ENCODE measurements around the gene AUTS2.

AUTS2 gene

DNA sequence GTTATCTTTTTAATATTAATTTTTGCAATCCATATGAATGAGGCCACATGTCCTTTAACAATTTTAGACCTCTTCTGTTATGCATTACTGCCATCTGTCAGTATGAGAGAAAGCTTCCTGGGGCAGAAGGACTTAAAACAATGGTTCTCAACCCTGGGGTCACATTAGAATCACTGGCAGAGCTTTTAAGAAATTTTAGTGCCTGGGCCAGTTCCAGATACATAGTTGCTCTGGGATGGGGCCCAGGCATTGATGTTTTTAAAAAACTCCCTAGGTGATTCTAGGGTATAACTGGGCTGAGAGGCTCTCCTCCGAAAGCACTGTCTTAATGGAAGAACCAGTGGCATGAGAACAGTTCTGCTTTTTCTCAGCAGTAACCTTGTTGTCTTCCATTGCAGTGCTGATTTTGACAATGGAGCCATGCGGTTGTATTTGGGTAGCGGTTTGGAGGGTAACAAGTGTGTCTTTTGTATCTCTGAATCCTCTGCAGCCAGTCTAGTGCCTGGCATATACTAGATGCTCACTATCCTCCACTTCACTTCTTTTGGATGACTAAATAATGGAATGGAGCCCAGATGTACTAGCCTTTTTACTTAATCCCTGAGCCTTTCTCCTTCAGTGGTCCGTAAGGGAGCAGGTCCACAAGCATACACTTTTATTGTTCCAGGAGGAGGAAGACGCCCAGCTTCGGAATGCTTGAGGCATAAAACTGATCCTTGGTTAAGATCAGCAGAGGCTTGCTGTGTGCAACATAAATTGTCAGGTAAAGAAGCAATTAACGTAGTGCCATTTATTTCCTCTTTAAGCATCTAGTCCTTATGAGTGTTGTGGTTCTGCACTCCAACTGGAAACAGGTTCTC, 227.1 kb downstream of the AUTS2 start:
- DNase-seq, result peak in 1 of 2 experiments; percentile 37

DNA sequence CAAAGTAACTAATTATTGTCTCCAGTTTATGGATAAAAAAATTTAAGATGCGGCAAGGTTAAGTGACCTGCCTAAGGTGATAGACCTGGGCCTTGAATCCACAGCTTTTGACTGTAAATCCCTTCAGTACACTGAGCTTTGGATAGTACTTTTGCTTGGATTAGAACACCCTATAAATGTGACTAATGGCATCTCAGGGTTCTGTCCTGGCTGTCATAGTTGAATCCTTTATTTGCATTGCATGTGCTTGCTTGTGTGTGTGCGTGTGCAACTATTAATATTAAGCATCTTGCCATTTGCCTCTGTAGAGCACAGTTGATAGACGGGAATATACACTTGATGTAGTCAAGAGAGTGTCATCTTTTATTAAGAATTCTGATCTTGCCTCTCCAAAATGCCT, 228.0 kb downstream of the AUTS2 start:
- DNase-seq, result no peak

DNA sequence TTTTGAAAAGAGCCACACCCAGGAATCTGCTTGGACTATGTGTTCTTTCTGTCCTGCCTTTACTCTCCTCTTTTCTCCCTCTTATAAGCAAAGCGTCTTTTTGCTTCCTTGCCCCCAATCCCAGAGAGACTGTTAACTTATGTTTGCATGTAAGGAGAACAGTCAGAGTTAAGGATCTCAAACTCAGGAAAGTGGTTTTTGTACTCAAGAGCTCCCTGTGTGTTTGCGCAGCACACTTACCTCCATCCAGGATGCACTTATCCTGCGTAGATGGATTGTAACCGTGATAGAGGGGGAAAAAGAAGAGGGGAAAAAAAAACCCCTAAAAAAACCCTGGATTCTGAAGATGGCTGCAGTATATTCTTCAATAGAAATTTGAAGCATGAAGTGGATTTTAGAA, 228.9 kb downstream of the AUTS2 start:
- DNase-seq, result no peak

DNA sequence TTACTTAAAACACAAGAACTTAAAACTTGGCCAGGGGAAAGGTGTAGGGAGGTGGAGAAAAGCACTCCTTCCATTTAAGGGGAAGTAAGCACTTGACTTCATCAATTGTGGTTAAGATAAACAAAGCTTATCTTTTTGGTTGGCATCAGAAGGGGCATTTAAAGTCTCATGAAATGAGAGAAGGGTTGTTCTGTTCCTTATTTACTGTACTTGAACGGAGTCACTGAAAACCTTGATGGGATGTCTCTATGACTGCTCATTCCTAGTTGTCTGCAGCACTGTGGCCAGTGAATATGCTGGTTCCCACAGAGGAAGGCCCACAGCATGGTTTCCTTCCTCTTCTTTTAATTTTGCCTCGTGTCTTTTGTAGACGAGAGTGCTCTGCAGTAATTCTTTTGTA, 229.3 kb downstream of the AUTS2 start:
- no peak for DNase-seq

DNA sequence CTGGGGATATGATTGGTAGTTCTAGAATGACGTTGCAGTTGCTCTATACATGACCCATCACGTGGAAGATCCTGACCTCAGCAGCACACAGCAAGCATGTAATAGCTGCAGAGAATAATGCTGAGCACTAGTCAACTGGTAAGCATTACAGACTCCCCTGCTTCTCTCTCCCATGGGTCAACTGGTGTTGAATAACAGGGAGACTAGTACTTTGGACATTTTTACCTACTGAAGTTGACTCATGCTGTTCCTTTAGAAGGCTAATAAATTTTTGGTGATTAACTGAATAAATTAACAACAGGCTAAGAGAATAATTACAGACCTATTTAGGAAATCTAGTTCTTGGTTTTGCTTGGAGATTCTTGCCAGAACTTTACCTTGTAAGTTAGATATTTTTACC, 234.1 kb downstream of the AUTS2 start:
- DNase-seq, result no peak

DNA sequence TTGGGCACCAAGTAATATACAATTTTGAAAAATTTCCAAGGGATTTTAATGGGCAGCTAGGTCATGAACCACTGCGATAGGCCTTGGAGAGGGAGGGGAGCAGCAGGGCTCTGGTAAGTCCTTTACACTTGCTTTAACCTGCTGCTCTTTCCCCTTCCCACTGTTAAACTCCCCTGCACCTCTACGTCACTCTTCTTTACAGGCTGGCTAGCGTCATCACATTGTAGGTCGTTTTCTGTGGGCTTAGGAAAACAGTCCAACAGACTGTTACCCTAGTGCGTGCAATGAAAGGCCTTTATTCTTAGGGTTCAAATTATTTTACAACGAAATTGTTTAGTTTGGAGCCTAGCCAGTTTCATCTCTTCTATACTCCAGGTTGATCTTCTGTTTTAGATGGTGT, 235.7 kb downstream of the AUTS2 start:
- no peak for DNase-seq

DNA sequence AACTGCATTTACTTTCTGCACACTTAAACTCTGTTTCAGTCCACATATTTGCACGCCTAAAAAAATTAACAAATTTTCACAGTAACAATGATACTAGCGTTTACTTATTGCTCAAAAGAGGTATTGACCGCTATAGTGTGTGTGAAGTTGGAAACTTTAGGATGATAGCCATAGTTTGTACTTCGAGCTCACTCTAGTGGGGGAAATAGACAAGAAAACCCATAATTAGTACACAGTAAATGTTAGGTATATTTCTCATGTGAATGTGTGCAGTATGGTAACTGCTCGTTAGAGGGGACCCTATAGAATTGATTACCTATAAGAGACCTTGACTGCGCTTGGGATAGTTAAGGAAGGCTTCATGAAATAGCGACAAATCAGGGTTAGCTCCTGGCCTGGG, 238.4 kb downstream of the AUTS2 start:
- DNase-seq, result no peak

DNA sequence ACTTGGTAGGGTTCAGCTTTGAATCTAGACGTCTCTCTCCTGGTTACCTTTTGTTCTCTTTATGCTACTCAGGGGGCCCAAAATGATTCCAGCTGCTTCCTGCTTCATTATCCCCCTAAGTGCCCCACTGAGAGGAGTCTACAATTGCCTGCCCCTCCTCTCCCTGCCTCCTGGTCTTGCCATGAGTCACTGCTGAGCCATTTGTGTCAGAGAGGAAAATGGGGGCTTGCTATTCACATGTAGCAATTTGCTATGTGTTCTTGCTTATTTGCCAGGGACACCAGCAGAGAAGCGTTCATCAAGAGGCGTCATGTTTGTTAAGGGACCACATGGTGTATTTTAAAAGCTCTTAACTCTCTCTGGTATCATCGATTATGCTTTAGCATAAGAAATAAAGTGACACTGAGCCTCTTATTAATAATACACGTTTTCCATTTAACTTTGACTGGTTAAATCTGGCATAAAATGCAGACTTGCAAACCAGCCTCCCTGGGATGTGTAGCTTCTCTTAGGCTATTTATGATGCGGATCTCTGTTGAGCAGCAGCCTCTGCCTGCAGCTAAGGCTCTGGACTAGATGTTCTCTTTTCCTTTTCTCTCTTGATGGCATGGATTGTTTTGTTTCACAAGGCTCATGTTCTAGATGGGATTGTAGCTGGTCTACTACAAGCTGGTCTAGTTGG, 239.3 kb downstream of the AUTS2 start:
- DNase-seq, result peak in 1 of 2 experiments; percentile 27

DNA sequence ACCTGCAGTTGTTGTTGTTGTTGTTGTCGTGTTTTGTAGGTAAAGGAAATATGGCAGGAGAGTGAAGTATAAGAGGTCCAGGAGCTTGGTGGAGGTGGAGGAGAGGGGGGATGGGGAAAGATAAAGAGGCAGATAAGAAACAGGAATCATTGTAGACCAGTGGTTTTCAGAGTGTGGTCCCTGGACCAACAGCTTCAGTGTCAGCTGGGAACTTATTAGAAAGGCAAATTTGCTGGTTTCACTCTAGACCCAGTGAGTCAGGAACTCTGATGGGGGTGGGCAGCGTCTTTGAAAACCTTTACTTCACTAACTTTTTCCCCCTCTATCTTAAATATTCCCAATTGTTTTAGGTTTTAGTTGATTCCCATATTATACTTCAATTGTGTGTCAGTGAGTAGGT, 241.5 kb downstream of the AUTS2 start:
- DNase-seq, result no peak

DNA sequence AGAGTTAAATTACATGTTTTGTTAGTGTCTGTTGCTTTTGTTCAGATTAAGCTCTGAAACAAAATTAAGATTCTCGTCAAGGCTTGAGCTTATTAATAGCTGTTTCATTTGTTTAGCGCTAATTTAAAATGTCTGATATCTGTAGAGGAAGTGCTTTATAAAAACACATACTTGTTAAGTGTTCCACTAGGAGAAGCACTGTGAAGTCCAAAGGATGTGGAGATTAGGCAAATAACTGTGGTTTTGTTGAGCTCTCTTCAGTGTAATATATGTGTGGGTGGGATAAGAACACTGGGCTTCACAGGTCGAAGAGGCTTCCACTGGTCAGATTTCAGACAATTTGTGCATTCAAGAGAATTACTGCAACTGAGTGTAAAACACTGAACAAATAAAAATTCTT, 242.0 kb downstream of the AUTS2 start:
- no peak for DNase-seq

DNA sequence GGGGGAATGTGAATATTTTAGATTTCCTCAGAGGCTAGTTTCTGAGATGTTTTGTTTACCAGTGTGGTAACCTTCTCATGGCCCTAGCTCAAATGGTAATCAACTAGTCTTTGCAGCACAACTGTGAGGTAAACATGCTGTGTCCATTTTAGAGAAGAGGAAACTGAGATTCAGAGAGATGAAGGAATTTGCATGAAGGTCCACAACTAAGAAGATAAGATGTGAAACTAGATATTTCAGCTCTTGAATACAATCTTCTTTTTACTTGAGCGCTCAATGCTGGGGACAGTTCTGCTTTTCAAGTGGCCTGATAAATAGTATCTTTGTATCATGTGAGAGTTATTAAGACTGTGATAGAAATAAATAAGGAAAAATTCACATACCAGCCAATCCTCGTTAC, 245.4 kb downstream of the AUTS2 start:
- no peak for DNase-seq

DNA sequence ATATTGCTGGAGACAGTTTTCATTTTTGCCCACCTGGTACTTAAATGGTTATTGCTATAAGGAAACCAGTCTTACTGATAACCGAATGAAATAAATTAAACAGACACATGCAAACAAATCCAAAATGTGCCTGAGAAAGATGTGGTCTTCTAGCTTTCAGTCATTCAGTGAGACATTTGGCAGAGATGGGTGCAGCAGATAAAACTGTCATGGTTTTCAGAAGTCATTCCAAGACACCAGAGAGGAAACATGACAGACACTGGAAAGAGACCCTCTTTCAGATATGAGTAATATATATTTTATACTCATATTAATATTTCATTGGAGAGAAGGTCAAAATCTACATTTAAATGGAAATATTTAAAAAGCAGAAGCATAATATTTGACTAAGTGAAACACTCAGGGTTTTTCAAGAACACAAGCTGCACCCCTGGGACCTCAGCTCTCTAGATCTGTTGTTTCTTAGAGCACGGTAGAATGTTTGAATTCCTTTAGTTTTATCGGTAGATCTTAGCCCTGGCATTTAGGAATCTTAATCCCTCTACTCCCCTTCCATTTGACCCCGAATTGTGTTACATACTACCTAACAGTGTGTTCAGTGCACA, 246.1 kb downstream of the AUTS2 start:
- DNase-seq, result no peak

DNA sequence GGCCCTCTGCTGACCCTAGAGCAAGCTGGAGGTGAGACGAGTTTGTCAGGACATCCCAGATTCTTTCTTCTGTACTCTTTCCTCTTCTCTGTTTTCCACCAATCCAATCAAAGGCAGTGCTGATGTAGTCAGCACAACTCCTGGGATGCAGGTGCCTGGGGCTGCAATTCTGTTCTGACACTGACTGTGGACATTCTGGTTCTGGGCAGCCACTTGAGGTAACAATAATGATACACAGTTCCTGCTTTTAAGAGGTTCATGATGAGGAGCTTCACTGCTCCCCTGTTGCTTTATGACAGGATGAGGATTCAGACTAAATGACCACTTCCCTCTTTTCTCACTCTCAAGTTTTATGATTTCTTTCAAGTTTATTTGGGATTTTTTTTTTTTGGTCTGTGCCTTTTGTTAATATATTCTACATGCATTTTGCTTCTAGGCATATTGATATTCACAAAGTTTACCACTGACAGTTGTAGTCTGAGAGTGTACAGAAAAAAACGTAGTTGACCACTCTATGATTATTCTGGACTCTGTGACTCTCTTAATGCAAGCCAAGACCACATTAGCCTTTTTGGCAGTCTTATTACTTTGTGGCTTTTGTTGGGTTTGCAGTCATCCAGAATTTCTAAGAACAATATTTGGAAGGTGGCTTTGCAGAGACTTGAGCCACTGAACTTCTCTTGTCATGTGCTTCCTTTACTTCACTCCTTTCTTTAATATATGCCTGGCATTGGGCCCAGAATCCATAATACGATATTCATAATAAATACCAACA, 247.6 kb downstream of the AUTS2 start:
- no peak for DNase-seq

DNA sequence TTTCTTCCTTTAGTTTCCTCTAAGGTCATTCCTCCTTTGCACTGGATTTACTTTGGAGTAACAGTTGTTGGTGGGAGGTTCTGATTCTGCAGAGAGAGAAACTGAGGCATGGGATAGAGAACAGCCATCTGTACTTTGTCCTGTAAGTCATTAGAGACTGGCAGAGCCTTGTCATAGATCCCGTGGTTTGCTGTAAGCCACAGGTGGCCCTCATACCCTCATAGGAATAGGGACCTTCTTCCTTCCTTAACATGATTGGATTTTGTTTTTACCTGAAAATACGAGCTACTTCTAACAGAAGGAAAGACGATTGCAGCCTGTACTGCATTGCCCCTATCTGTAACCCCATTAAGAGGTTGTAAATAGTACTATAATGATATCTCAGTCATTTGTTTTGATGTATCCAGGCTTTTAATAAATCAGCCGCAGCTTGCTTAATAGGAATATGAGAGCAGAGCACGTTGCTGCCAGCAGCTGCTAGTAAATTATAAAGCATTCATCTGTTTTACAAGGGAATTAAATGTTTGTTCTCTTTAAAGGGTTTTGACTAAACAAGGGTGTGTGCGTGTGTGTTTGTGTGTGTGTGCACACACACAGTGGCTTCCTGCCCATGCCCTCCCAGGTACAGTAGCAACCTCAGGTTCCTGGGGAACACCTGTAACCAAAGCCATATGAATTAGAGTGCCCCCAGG, 249.8 kb downstream of the AUTS2 start:
- DNase-seq, result no peak

DNA sequence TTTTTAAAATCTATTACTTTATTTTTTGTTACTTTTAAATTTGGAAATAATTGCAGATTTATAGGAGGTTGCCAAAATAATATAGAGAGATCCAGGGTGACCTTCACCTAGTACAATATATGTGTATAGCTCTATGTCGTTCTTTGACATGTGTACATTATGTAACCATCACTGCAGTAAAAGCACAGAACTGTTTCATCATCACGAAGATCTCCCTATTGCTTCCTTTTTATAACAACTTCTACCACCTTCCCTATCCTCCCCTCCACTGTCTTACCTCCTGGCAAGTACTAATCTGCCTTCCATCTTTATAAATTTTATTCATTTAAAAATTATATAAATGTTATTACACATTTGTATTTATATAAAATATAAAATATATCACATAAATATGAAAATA, 251.0 kb downstream of the AUTS2 start:
- DNase-seq, result no peak

DNA sequence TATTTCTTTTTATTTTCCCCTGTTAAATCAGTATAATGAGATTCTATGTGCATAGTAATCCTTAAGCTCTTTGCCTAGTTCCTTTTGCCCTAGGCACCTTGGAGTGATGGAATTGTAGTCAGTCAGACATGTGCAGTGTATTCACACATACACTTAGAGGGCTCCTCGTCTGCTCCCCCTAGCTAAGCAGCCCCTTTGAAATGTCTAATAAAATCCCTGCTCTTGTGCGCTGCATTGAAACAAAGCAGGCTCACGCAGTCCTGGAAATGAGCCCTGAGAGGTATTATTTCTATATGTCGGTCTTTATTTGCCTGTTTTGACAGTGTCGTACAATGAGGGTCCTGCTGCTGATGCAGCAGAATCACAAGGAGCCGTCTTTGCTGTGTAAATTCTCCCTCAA, 258.7 kb downstream of the AUTS2 start:
- no peak for DNase-seq

DNA sequence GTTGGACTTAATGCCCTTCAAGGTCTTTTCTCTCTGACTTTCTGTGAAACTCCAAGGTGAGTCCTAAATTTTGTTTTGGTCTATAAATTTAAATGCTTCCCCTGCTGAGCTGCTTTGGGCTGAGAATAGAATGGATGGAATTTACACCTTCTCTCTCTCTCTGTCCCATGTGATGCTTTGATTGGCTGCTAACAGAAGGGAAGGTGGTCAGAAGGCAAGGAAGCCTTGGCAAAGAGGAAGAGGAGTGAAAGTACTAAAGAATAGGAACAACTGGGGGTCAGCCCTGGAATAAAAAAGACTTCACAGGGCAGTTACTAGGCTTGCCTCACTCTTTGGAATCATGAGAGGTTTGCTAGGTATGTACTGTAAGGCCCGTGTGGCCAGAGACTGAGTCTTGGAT, 260.2 kb downstream of the AUTS2 start:
- no peak for DNase-seq

DNA sequence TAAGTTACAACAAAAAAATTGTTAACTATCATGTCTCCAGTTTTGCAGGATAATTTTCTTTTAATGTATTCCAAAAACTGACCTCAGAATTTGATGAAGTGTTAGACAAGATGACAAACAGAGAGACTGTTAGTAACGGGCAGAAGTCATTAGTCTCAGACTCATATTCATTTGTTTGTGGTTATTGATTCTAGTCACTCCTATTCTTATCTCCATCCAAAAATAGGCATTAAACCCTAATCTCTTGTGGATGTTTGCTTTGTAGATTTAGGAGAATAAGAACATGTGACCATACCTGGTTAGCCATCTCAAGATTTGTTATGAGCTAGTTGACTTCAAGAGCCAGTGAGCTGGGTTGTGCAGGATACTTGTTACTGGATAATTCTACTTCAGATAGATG, 261.1 kb downstream of the AUTS2 start:
- DNase-seq, result no peak

DNA sequence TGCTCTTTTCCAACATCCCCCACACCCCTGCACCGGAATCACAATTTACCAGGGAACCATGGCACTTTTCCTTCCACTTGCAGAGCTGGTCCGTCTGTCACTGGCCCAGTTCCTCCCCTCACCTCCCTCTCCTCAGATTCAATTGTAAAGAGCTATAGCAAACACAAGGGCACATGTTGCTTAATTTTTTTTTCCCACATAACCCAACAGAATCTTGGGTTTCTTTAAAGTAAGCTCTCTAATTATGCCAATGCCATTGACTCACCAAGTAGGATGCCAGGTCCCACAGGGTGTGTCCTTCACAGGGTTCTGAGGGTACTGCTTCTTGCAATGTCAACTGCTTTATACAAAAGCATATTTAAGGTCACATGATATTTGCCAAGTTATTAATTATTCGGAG, 262.2 kb downstream of the AUTS2 start:
- DNase-seq, result no peak

DNA sequence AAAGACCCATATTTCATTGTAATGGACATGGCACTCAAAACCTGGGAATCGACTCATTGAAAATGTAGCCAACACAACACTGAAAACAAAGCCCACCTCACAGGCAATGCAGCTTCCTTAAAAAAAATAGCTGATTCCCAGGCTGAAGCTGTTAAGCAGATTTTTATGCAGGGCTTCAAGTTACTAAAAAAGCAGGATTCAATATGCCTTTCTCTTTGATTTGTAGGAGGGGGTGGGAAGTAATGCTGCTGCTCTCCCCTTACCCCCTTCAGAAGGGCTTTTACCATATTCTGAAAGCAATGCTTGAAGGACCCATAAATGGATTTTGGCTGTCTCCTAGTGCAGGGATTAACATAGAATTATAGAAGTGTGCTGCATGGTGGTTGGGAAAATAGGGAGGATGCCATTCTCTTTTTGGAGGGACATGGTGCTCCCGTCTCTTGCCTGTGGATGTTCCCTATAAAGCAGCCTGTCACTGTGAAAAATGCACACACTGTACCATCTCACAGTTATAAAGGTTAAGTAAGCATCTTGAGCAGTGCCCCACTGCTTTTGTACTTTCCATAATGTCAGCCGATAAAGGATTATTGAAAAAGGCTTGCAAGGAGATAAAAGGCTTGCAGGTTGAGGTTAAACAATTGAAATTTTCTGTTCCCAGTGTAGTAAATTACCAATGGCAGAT, 262.8 kb downstream of the AUTS2 start:
- DNase-seq, result no peak

DNA sequence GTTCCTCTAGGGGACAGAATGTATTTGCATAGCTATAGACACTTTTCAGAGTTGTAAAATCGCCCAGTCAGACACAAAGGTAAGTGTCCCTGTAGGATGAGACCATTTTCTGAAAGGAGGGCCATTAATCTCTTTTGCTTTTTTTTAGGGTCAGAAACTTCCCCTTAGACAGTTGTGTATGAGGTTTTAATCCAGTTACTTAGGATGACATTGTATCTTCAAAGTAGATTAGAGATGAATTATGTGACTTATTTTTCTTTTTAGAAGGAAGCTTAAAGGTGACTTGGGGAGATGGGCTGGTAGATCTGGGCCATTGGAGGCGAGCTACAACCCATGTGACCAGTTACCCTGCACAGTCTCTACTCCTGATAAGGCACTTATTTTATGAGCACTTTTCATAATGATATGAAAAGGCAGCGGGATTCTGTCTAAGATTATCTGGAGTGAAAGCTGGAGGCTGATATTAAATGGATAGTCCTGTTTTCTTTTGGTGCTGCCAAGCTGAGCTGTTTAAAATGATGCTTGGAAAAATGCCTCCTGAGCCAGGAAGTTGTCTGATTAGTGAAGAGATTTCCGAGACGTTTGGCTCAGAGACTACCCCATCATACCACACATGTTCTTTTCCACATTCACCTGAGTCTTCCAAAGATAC, 264.3 kb downstream of the AUTS2 start:
- no peak for DNase-seq

DNA sequence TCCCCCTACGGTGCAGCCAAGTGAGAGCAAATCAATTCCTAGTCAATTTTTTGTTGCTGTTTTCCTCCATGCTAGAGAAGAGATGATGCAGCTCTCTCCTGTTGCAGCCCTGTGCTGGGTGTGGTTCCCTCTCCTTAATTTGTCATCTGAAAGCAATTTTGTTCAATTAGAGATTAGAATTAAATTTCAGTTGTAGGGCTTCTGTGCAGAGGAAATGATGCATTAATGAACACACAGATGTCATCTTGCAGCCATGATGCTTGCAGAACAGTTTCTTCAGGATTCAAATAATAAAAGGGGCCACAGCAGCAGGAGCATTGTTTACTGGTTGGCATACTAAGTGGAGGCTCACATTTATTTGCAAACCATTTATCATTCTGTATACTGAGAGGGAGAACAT, 266.0 kb downstream of the AUTS2 start:
- peak in 1 of 2 experiments; percentile 48 for DNase-seq
